SK-MEL-5 (cell line): ENCODE measurements around the gene LUM. TPM values are rescaled to one million over a fixed set of nuclear protein-coding genes. Genes with fewer than 3 reads are reported as not detected.

ENCODE experiments used
- DNase-seq: peaks from one replicate; pipeline ENCODE4 v3.0.0-alpha.2; 2016; ENCODE audit warnings: low read depth, low spot score
- in situ Hi-C: cut with HindIII; loops from 2 replicates; pipeline ENCODE4 v1.10.0; 2016; ENCODE audit warnings: low sequenced_read_pairs, high pct_unique_total_duplicates, low pct_unique_long_range_greater_than_20kb
- polyA plus RNA-seq, 2 experiments: library from polyadenylated mRNA; depleted of rRNA; stranded (reverse); fragments of >200 nt; gene quantifications; 2 replicates each; pipeline ENCODE4 v1.2.3, GENCODE V29; 2015
- total RNA-seq: library from RNA; depleted of rRNA; stranded (reverse); fragments of >200 nt; shearing (Covaris generic); gene quantifications from 2 replicates; pipeline ENCODE4 v1.2.3, GENCODE V29; 2014; rRNA removed

Gene LUM
- 873 and 905 TPM in 2 replicates for total RNA-seq
- 596 and 623 TPM in 2 replicates for polyA plus RNA-seq (2015; cell fraction: cytosol; rRNA removed)
- 131 and 184 TPM in 2 replicates for polyA plus RNA-seq (2015; cell fraction: nucleus; rRNA removed)

GRCh38 chr12:91111366-91112325 lies at the start of gene LUM:
Gene LUM (minus strand): TSS chr12:91111494. CDS start chr12:91108979, 2,515 bp downstream.
- DNase-seq: peak; percentile 96
- in situ Hi-C loops: no loop called here

GRCh38 chr12:91161009-91161408 lies 49.7 kb upstream of the LUM start:
- in situ Hi-C loops: no loop called here
- no peak for DNase-seq

- peak; percentile 18 for DNase-seq
- in situ Hi-C loops: no loop called here
These were observed 44.7 kb upstream of the LUM start for GRCh38 chr12:91155990-91156389.

- DNase-seq: no peak
- in situ Hi-C loops: no loop called here
These were observed 42.8 kb upstream of the LUM start for GRCh38 chr12:91154131-91154530.

DNA sequence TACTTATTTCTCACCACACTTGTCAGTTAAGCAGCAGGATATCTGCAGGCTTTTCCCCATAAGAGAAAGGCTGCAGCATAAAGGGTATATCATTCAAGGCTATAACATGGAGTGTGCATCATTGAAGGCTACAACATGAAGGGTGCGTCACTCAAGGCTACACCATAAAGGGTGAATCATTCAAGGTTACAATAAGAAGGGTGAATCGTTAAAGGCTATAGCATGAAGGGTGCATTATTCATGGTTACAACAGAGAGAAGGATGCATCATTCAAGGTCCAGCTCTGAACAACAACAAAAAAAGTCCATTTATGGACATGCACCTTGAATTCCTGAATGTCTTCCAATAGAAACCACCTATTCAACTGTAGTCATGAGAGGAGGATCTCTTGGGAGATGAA lies 32.8 kb upstream of the LUM start:
- in situ Hi-C loops: no loop called here
- DNase-seq: no peak

- no peak for DNase-seq
- in situ Hi-C loops: no loop called here
These were observed 31.9 kb upstream of the LUM start for GRCh38 chr12:91143206-91143605.

GRCh38 chr12:91142221-91142631 lies 30.9 kb upstream of the LUM start:
- in situ Hi-C loops: no loop called here
- DNase-seq: no peak

DNA sequence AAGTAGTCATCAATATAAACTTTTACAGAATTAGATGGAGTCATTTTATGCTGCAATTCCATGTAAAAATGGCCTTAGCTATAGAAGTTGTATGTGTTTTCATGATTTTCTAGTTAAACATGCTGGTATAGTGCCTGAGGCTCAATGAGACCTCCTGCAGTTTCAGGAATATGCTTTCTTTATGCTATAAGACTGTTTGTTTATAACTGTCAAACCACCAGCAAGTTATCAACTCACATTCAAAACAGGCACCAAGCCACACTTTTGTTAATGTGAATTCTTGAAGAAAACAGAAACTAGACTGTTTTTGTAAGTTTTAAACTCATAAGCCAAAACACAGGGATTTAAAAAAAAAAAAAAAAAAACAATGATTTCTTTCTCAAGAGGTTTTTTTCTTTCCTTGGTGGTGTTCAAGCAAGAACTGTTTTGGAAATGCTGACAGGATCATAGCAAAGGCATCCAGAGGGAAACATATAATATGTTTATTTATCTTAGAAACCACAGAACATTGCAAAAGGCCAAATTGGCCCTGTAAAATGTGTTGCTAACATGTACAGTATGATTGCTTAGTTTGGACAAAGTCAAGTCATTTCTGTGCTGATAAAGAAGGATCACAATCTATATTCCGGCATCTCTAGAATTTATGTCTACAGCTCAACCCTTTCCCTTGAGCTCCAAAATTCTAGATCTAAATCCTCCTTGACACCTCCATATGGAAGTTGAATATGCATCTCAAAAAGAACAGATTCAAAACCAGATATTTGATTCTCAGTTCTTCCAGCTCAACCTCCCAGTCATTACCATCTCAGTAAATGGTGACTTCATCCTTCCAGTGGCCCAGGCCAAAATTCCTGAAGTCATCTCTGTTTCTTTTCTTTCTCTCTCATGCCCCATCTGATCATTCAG lies 29.0 kb upstream of the LUM start:
- in situ Hi-C loops: no loop called here
- DNase-seq: peak; percentile 47

DNA sequence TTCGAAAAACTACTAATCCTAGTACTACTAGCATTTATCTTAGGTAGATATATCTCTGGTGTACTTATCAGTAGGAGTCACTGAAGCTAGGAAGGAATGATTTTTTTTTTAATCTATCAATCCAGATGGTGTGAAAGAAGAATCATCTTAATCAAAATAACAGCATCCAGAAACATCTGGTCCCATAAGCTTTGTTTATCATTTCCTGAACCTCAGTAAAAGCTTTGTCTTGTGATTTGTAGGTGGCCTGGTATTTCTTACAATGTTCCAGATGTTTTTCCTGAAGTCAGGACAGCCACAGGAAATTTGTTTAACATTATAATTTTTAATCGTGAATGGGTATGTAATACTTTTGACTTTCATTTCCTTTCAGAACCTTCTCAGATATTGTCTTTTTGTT lies 28.0 kb upstream of the LUM start:
- no peak for DNase-seq
- in situ Hi-C loops: no loop called here

DNA sequence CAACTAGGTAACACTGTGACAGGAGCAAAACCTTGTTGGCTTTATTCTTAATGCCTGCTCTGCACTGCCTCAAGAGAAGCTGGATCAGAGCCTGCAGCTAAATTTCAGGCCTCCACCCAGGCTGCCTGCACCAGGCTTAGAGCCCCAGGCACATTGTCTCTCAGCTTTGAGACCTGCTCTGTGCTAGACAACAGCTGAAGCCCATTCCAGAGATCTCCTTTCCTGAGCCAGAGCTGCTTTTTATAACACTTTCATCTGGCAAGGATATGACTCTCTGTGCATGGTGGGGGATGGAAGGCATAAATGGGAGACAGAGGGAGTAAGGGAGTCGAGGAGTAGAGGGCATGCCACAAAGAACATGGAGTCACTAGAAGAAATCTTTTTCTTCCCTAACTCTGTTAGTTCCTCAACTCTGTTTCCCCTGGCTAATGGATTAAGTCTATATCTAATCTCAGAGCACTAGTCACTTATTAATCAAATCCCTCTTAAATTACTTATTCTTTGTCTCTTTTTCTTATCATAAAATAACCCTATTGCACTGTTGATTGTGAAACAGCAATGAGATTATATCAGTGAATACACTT lies 27.1 kb upstream of the LUM start:
- in situ Hi-C loops: no loop called here
- peak; percentile 16 for DNase-seq

- DNase-seq: no peak
- in situ Hi-C loops: no loop called here
These were observed 22.6 kb upstream of the LUM start for GRCh38 chr12:91133871-91134270.

GRCh38 chr12:91129662-91130362 lies 18.5 kb upstream of the LUM start:
- DNase-seq: no peak
- in situ Hi-C loops: no loop called here

GRCh38 chr12:91127751-91128150 lies 16.5 kb upstream of the LUM start:
- in situ Hi-C loops: no loop called here
- no peak for DNase-seq

GRCh38 chr12:91127306-91127705 lies 16.0 kb upstream of the LUM start:
- no peak for DNase-seq

GRCh38 chr12:91126516-91126915 lies 15.2 kb upstream of the LUM start:
- in situ Hi-C loops: no loop called here

More at GRCh38 chr12:91127306-91127705, 16.0 kb upstream of the LUM start:
- in situ Hi-C loops: no loop called here

DNA sequence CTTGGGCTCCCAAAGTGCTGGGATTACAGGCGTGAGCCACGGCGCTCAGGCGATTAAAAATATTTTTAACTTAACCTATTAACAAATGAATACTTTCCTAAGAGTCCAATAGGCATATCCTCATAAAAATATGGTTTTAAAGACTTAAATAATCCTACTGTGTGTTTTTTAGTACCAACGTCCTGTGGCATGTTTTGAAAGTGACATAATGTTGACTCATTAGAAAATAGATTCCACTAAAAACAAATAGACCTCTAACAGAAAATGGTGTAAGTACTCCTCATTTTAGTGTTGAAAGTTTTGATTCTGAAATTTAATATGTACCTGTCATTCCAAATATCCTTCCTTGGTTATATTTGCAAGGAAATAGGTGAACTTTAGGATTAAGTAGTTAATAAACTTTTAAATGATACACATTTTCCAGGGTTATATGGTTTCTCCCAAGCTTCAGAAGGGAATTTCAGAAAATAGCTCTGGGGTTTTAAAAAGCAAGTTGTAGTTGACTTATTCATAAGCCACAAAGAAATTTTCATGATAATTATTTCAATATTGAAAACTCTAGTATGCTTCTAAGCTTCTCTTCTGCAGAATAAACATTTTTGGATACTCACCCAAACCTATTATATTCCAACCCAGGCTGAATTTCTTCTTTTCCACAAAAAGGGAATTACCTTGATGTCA lies 12.1 kb upstream of the LUM start:
- no peak for DNase-seq
- in situ Hi-C loops: no loop called here

More at GRCh38 chr12:91126516-91126915, 15.2 kb upstream of the LUM start:
- DNase-seq: no peak

GRCh38 chr12:91120781-91121180 lies 9.5 kb upstream of the LUM start:
- no peak for DNase-seq
- in situ Hi-C loops: no loop called here
